SU-DHL-6 (cell line): ENCODE results near the gene CACNB4.

Source experiments
- H2AFZ ChIP-seq: fragments of 200-600 bp; sonication (generic); 2 replicates; pipeline ENCODE4 v1.6.1; 2014; ENCODE audit warnings: low read depth, mild to moderate bottlenecking, moderate library complexity, mixed read lengths, antibody characterized with exemption, low read length; ENCODE audit not compliant: severe bottlenecking
- H3F3A ChIP-seq: fragments of 200-600 bp; shearing (Covaris generic); 2 replicates; pipeline ENCODE4 v1.6.0; 2016; ENCODE audit warnings: antibody characterized with exemption, mild to moderate bottlenecking; ENCODE audit not compliant: insufficient read depth
- H3K27ac ChIP-seq: fragments of 200-600 bp; sonication (generic); 2 replicates; pipeline ENCODE4 v1.5.1; 2016; ENCODE audit warnings: low read depth, mild to moderate bottlenecking, low read length, moderate library complexity, mixed read lengths
- H3K27me3 ChIP-seq: fragments of 200-600 bp; sonication (generic), shearing (Covaris generic); 2 replicates; pipeline ENCODE4 v1.6.0; 2014; ENCODE audit warnings: mild to moderate bottlenecking, low read length
- H3K36me3 ChIP-seq: fragments of 200-600 bp; sonication (generic); 2 replicates; pipeline ENCODE4 v1.6.1; 2014; ENCODE audit warnings: mild to moderate bottlenecking, low read length, mixed read lengths
- H3K4me2 ChIP-seq: fragments of 300-600, 200-600 bp; shearing (Covaris generic), sonication (generic); 2 replicates; pipeline ENCODE4 v1.6.0; 2014; ENCODE audit warnings: low read length, low read depth, mild to moderate bottlenecking; ENCODE audit not compliant: poor library complexity, severe bottlenecking
- H3K4me3 ChIP-seq: fragments of 200-600 bp; sonication (generic); 2 replicates; pipeline ENCODE4 v1.5.1; 2014; ENCODE audit warnings: antibody characterized with exemption, low read length, mild to moderate bottlenecking, mixed read lengths; ENCODE audit not compliant: insufficient read depth, poor library complexity, severe bottlenecking
- H3K79me2 ChIP-seq: fragments of 200-600 bp; sonication (generic); 2 replicates; pipeline ENCODE4 v1.6.1; 2014; ENCODE audit warnings: mild to moderate bottlenecking, low read length, moderate library complexity; ENCODE audit not compliant: insufficient read depth
- H3K9ac ChIP-seq: fragments of 200-600 bp; sonication (generic); 2 replicates; pipeline ENCODE4 v1.7.0; 2014; ENCODE audit warnings: mild to moderate bottlenecking, low read length
- H3K9me2 ChIP-seq: fragments of 200-600 bp; sonication (generic); replicated peaks from 2 replicates; pipeline ENCODE4 v1.6.1; 2014; ENCODE audit warnings: low read length; ENCODE audit not compliant: insufficient read depth
- H3K9me3 ChIP-seq: fragments of 200-600 bp; sonication (generic); 2 replicates; pipeline ENCODE4 v1.6.1; 2014; ENCODE audit warnings: low read length, mixed read lengths; ENCODE audit not compliant: insufficient read depth
- H4K20me1 ChIP-seq: fragments of 200-600 bp; sonication (generic); 2 replicates; pipeline ENCODE4 v1.6.1; 2014; ENCODE audit warnings: low read depth, mild to moderate bottlenecking, antibody characterized with exemption, low read length, moderate library complexity, mixed read lengths
- EZH2phosphoT487 ChIP-seq: fragments of 200-600 bp; sonication (generic), shearing (Covaris generic); conservative IDR thresholded peaks from 2 replicates; pipeline ENCODE4 v1.6.1; 2018; ENCODE audit warnings: mild to moderate bottlenecking, antibody characterized with exemption, low read length, moderate library complexity, mixed read lengths
- TF ChIP-seq, protein P1 (sequence below): fragments of 200-600 bp; sonication (generic); IDR thresholded peaks from one replicate; pipeline ENCODE4 v1.5.1; 2017; ENCODE audit warnings: antibody characterized with exemption, mild to moderate bottlenecking, low read length, moderate library complexity; ENCODE audit not compliant: insufficient read depth, poor library complexity, severe bottlenecking

The CACNB4 gene

DNA sequence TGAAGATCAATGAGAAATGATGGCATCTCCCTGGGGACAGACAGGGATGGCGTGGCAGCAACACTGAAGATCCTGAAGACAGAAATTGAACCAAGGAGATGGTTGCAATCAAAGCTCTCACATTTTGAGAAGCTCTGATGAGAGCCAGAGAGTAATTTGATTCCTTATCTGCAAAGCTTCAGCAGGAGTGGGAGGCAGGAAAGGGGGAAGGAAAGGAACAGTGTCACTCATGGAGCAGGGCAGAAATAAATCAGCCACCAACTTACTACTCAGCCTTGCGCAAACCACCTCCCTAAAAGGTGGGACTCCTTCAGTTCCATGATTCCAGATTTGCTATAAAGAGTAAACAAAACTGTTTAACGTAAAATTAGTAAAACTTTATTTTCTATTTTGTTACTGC is 119.2 kb downstream of the CACNB4 start:
- Histone ChIP-seq H2AFZ (no peak overlapping the region), H3K4me3 (no peak overlapping the region), H3K9ac (no peak overlapping the region), H3K9me2 (no peaks in the 10 kb centered on the region), H3K27ac (no peak overlapping the region), H3F3A (no peaks in the 10 kb centered on the region), H4K20me1 (no peaks in the 10 kb centered on the region), H3K79me2 (no peaks in the 10 kb centered on the region), H3K27me3 (no peaks in the 10 kb centered on the region), H3K4me2 (no peak overlapping the region), H3K36me3 (no peaks in the 10 kb centered on the region), H3K9me3 (no peaks in the 10 kb centered on the region)
- no peak for TF ChIP-seq EZH2phosphoT487
- TF ChIP-seq, protein P1, sequence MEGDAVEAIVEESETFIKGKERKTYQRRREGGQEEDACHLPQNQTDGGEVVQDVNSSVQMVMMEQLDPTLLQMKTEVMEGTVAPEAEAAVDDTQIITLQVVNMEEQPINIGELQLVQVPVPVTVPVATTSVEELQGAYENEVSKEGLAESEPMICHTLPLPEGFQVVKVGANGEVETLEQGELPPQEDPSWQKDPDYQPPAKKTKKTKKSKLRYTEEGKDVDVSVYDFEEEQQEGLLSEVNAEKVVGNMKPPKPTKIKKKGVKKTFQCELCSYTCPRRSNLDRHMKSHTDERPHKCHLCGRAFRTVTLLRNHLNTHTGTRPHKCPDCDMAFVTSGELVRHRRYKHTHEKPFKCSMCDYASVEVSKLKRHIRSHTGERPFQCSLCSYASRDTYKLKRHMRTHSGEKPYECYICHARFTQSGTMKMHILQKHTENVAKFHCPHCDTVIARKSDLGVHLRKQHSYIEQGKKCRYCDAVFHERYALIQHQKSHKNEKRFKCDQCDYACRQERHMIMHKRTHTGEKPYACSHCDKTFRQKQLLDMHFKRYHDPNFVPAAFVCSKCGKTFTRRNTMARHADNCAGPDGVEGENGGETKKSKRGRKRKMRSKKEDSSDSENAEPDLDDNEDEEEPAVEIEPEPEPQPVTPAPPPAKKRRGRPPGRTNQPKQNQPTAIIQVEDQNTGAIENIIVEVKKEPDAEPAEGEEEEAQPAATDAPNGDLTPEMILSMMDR = no peak

DNA sequence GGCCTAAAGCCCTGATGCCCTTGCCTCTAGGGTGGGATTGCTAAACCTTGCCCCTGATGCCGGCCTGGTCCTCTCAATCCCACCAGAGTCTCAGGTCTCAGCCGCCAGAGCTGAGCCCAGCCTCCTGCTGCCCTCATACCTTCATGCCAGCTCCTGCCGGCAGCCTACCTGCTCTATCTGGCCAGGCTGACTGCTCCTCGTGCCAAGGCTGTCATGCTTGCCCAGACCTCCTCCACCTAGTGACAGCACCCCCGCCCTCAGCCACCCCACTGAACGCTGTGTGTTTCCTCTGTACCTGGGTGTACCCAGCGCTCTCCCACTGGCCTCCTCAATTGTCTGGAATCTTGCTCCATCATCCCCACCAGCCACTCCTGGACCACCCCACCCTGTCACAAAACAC is 120.1 kb downstream of the CACNB4 start:
- Histone ChIP-seq H3F3A (no peaks in the 10 kb centered on the region), H3K9ac (no peak overlapping the region), H3K36me3 (no peaks in the 10 kb centered on the region), H3K27me3 (no peaks in the 10 kb centered on the region), H3K9me2 (no peaks in the 10 kb centered on the region), H2AFZ (no peak overlapping the region), H3K4me2 (no peak overlapping the region), H4K20me1 (no peaks in the 10 kb centered on the region), H3K4me3 (no peak overlapping the region), H3K9me3 (no peaks in the 10 kb centered on the region), H3K79me2 (no peaks in the 10 kb centered on the region), H3K27ac (no peak overlapping the region)
- TF ChIP-seq EZH2phosphoT487 = no peak
- TF ChIP-seq, protein P1 = no peak

DNA sequence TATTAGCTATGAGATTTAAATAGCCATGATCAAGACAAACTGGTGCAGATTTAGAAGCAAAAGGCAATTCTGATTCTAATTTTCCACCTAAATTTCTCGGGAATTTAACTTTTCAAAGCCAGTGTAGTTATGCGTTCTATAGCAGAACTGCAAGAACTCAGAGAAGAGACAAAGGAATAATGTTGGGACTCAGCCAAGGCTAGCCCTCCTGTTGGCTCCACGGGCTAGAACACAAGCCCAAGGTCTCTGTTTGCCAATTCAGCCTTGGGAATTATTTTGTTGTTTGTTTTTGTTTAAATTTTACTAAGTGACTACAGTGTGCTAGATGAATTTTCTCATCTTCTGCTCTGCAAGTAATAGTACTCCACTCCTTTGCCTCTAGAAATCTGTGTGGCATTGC is 121.2 kb downstream of the CACNB4 start:
- H3K79me2 ChIP-seq = no peaks in the 10 kb centered on the region
- no peak overlapping the region for H3K27ac ChIP-seq
- no peaks in the 10 kb centered on the region for H3K27me3 ChIP-seq
- H3K9me2 ChIP-seq = no peaks in the 10 kb centered on the region
- no peaks in the 10 kb centered on the region for H4K20me1 ChIP-seq
- no peak overlapping the region for H2AFZ ChIP-seq
- no peak overlapping the region for H3K4me3 ChIP-seq
- TF ChIP-seq EZH2phosphoT487 = no peak
- TF ChIP-seq, protein P1 = no peak
- H3K9ac ChIP-seq = no peak overlapping the region
- no peaks in the 10 kb centered on the region for H3K36me3 ChIP-seq
- H3K9me3 ChIP-seq = no peaks in the 10 kb centered on the region
- H3F3A ChIP-seq = no peaks in the 10 kb centered on the region
- H3K4me2 ChIP-seq = no peak overlapping the region
